ENCODE data around the gene TCN2. TPM values are rescaled to one million over a fixed set of nuclear protein-coding genes. Genes with fewer than 3 reads are reported as not detected.
A peak's percentile ranks its signal among the peaks of the same experiment; 100 is the strongest.

Gene TCN2
- total and polyA plus RNA-seq, 9 of the 15 experiments (the other 6 are each of a cell fraction or from before 2014, with no cell fraction given), result 0.88 to 5.4 (median 1.7) TPM

- no peak for TF ChIP-seq CHD7 (IDR thresholded peaks at IDR 0.05; ENCODE audit: low read depth, low read length)
- TF ChIP-seq MYNN (IDR thresholded peaks at IDR 0.05), result no peak
- TF ChIP-seq MYNN (CRISPR knock-in tag; IDR thresholded peaks at IDR 0.05), result no peak
- TF ChIP-seq ATF6 (CRISPR knock-in tag; IDR thresholded peaks at IDR 0.05), result no peak
- TF ChIP-seq ZNF76 (CRISPR knock-in tag; IDR thresholded peaks at IDR 0.05; ENCODE audit: borderline replicate concordance), result no peak
- TF ChIP-seq MYC (IDR thresholded peaks at IDR 0.05; ENCODE audit: low read depth, low read length), result 0 out of 2 replicates have a peak, but pooled peaks have one; percentile 11
- no peak for TF ChIP-seq MYC (CRISPR knock-in tag; IDR thresholded peaks at IDR 0.05; ENCODE audit: borderline replicate concordance, low read depth)
- no peak for TF ChIP-seq NEUROD1 (IDR thresholded peaks at IDR 0.05; ENCODE audit: borderline replicate concordance, low read depth, low read length, partially characterized antibody)
- no peak for TF ChIP-seq ZNF212 (CRISPR knock-in tag; IDR thresholded peaks at IDR 0.05)
- 0 out of 2 replicates have a peak, but pooled peaks have one; percentile 37 for TF ChIP-seq THAP12 (CRISPR knock-in tag; IDR thresholded peaks at IDR 0.05)
- TF ChIP-seq U2AF2 (optimal IDR thresholded peaks at IDR 0.05; ENCODE audit: low read depth, low read length), result no peak
These were observed 28.6 kb downstream of the TCN2 start, which contains the start of gene SLC35E4 (continued) for GRCh38 chr22:30635273-30636225.

All from K562 (cell line).